ENCODE measurements around the gene WTIP.

WTIP gene

GRCh38 chr19:34555447-34555846 is 73.9 kb downstream of the WTIP start:
- H3K4me1 ChIP-seq (ENCODE audit: control insufficient read depth, insufficient read depth, low read length), result no peaks in the 10 kb centered on the region
- H3K36me3 ChIP-seq (ENCODE audit: control insufficient read depth, insufficient read depth, low read length), result no peaks in the 10 kb centered on the region
- H3K4me3 ChIP-seq (ENCODE audit: low read depth, low read length), result no peak overlapping the region
- H3K9ac ChIP-seq (ENCODE audit: low read depth, low read length), result no peak overlapping the region
- H3K9me3 ChIP-seq (ENCODE audit: control insufficient read depth, insufficient read depth, low read length), result peaks cover under 1% of the 10 kb centered on the region
- no peaks in the 10 kb centered on the region for H3K27me3 ChIP-seq (ENCODE audit: control insufficient read depth, insufficient read depth, low read length)

- no peaks in the 10 kb centered on the region for H3K4me1 ChIP-seq (ENCODE audit: control insufficient read depth, insufficient read depth, low read length)
Observed at GRCh38 chr19:34556488-34556887, 74.9 kb downstream of the WTIP start.

GRCh38 chr19:34559045-34559444 is 77.5 kb downstream of the WTIP start:
- Histone ChIP-seq H3K27me3 (ENCODE audit: control insufficient read depth, insufficient read depth, low read length) (no peaks in the 10 kb centered on the region), H3K9ac (ENCODE audit: low read depth, low read length) (no peak overlapping the region), H3K4me1 (ENCODE audit: control insufficient read depth, insufficient read depth, low read length) (no peaks in the 10 kb centered on the region), H3K36me3 (ENCODE audit: control insufficient read depth, insufficient read depth, low read length) (no peaks in the 10 kb centered on the region), H3K9me3 (ENCODE audit: control insufficient read depth, insufficient read depth, low read length) (no peaks in the 10 kb centered on the region), H3K4me3 (ENCODE audit: low read depth, low read length) (no peak overlapping the region)

More at GRCh38 chr19:34556488-34556887, 74.9 kb downstream of the WTIP start:
- Histone ChIP-seq H3K36me3 (ENCODE audit: control insufficient read depth, insufficient read depth, low read length) (no peaks in the 10 kb centered on the region), H3K4me3 (ENCODE audit: low read depth, low read length) (no peak overlapping the region), H3K27me3 (ENCODE audit: control insufficient read depth, insufficient read depth, low read length) (no peaks in the 10 kb centered on the region), H3K9ac (ENCODE audit: low read depth, low read length) (no peak overlapping the region), H3K9me3 (ENCODE audit: control insufficient read depth, insufficient read depth, low read length) (no peaks in the 10 kb centered on the region)

- Histone ChIP-seq H3K4me1 (ENCODE audit: control insufficient read depth, insufficient read depth, low read length) (no peaks in the 10 kb centered on the region), H3K9ac (ENCODE audit: low read depth, low read length) (no peak overlapping the region), H3K27me3 (ENCODE audit: control insufficient read depth, insufficient read depth, low read length) (no peaks in the 10 kb centered on the region), H3K36me3 (ENCODE audit: control insufficient read depth, insufficient read depth, low read length) (no peaks in the 10 kb centered on the region), H3K4me3 (ENCODE audit: low read depth, low read length) (no peak overlapping the region), H3K9me3 (ENCODE audit: control insufficient read depth, insufficient read depth, low read length) (no peaks in the 10 kb centered on the region)
Observed at GRCh38 chr19:34560229-34560628, 78.7 kb downstream of the WTIP start.

Data from iPS-15b (cell line).